Chondrocyte (in vitro differentiated cells): Measurements from ENCODE around the gene SLC51B. TPM values are rescaled to one million over a fixed set of nuclear protein-coding genes. Genes with fewer than 3 reads are reported as not detected.

ENCODE experiments used
- DNase-seq: peaks from one replicate; pipeline ENCODE4 v3.0.0; 2021; ENCODE audit warnings: mixed read lengths, low spot score
- H3K27ac Mint-ChIP-seq: one replicate; pipeline ENCODE4 v1.8.0; 2021; ENCODE audit warnings: mild to moderate bottlenecking, moderate library complexity, mixed read lengths; ENCODE audit not compliant: unreplicated experiment
- H3K27me3 Mint-ChIP-seq: 2 replicates; pipeline ENCODE4 v1.8.0; 2021; ENCODE audit warnings: low read depth, mixed read lengths
- H3K36me3 Mint-ChIP-seq: 2 replicates; pipeline ENCODE4 v1.8.0; 2021; ENCODE audit warnings: low read depth, mixed read lengths
- H3K4me1 Mint-ChIP-seq: 2 replicates; pipeline ENCODE4 v1.8.0; 2021; ENCODE audit warnings: low read depth, mild to moderate bottlenecking, mixed read lengths
- H3K4me3 Mint-ChIP-seq: one replicate; pipeline ENCODE4 v1.8.0; 2021; ENCODE audit warnings: mild to moderate bottlenecking, moderate library complexity, mixed read lengths; ENCODE audit not compliant: unreplicated experiment
- H3K9me3 Mint-ChIP-seq: 2 replicates; pipeline ENCODE4 v1.8.0; 2021; ENCODE audit warnings: low read depth, mixed read lengths
- total RNA-seq: library from RNA; stranded (reverse); gene quantifications from 3 replicates; pipeline ENCODE4 v1.2.1, GENCODE V29; 2021
- TF ChIP-seq, protein P1 (sequence below): fragments of 200-600 bp; sonication (generic); IDR thresholded peaks from 2 replicates; pipeline ENCODE4 v1.5.0; 2021; ENCODE audit warnings: antibody characterized with exemption, mild to moderate bottlenecking, moderate library complexity

SLC51B gene
- total RNA-seq, 1 donor from 2014 or later: not detected

DNA sequence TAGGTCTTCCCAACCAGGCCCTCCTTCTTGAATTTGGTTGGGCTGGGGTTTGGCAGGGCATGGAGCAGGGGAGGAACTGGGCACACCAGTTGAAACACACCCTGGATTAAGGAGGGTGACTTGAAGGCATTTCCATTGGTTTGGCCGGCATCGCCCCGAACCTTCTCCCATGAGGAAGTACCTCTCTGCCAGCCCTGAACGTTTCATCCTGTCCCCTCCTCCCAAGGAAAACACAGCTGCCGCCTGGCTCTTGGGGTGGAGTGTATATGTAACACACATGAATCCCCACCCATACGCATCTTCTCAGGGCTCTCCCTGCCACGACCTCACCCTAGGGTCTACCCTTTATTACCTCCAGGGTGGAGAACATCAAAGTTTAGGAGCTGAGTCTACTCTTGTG is 55.3 kb downstream of the SLC51B start:
- Mint-ChIP-seq H3K4me3 (no peak overlapping the region), H3K9me3 (no peaks in the 10 kb centered on the region), H3K4me1 (peaks cover 17% of the 10 kb centered on the region), H3K27me3 (no peaks in the 10 kb centered on the region), H3K27ac (no peak overlapping the region), H3K36me3 (peaks cover 26% of the 10 kb centered on the region)
- TF ChIP-seq, protein P1, sequence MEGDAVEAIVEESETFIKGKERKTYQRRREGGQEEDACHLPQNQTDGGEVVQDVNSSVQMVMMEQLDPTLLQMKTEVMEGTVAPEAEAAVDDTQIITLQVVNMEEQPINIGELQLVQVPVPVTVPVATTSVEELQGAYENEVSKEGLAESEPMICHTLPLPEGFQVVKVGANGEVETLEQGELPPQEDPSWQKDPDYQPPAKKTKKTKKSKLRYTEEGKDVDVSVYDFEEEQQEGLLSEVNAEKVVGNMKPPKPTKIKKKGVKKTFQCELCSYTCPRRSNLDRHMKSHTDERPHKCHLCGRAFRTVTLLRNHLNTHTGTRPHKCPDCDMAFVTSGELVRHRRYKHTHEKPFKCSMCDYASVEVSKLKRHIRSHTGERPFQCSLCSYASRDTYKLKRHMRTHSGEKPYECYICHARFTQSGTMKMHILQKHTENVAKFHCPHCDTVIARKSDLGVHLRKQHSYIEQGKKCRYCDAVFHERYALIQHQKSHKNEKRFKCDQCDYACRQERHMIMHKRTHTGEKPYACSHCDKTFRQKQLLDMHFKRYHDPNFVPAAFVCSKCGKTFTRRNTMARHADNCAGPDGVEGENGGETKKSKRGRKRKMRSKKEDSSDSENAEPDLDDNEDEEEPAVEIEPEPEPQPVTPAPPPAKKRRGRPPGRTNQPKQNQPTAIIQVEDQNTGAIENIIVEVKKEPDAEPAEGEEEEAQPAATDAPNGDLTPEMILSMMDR: no peak
- peak; percentile 34 for DNase-seq

DNA sequence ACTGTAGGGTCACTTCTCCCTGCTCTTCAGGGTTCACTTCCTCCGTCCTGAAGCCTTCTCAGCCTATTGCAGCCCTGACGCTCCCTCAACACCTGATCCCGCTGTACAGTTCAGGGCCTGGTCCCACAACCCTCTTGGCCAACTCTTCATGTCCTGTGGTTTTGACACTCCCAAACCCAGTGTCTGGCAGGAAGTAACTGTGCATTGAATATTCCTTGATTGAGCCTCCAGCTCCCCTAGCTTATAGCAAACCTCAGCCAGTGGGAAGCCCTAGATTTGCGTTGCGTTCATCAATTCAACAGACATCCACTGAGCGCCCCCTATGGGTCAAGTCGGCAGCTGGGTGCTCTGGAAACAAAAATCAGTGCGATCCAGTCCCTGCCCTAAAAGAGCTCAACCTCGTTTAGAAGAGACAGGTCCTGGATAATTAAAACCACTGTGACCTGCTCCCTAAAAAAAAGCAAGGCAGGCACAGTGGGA is 56.3 kb downstream of the SLC51B start:
- H3K4me3 Mint-ChIP-seq: no peak overlapping the region

DNA sequence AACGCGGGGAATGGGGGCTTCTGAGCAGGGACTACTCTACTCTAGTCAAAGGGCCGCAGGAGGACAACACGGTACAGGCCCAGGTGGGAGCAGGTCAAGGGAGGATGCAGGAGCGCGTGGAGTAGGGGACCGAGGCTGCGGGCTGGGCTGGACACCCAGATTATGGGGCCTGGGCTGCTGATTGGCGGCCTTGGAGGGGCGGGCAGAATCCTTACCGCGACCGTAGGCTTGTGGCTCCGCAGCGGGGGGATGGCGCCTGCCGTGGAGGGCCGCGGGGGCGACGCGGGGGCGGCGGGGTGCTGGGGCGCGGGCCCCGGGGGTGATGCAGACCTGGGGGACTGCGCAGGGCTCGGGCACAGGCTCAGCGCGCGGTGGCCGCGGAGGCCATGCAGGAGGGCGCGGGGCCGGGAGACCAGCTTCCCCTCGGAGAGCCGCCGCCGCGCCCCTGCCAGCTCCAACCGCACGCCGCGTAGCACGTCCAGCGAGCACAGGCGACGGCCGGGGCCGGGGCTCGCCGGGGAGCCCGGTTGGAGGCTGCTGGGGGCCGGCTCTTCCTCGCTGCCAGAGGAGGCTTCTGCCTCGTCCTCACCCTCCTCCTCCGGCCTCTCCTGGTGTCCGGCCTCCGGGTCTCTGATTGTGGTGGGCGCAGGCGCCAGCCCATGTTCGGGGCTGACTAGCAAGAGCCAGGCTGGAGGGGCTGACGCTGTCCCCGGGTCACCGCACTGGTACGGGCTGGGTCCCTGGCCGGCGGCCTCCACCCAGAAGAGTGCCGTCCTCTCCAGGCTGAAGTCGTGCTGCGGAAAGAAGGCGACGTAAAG is 56.9 kb downstream of the SLC51B start:
- Mint-ChIP-seq H3K27ac (no peak overlapping the region), H3K27me3 (no peaks in the 10 kb centered on the region)

More for the DNA sequence above, 56.3 kb downstream of the SLC51B start:
- peaks cover 10% of the 10 kb centered on the region for H3K4me1 Mint-ChIP-seq
- H3K9me3 Mint-ChIP-seq: no peaks in the 10 kb centered on the region
- H3K27ac Mint-ChIP-seq: no peak overlapping the region
- peaks cover 26% of the 10 kb centered on the region for H3K36me3 Mint-ChIP-seq
- no peak for DNase-seq
- no peaks in the 10 kb centered on the region for H3K27me3 Mint-ChIP-seq
- TF ChIP-seq, protein P1: peak; percentile 82

DNA sequence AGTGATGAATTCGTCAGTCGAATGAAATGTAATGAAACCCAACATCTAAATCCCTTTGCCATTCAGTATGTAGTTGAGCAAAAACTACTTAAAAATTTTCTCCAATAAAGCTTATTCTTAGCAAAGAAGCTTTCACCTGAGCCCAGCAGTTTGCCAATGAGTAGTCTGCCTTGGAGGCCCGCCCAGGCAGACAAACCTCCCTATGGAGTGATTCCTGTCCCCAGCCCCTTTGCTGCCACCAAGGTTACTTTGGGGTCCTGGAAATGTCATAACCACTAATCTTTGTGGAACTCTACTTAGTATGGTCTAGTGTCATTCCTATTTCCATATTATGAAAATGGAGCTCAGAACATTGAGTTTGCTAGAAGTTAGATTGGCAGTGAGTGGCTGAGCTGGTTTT is 57.7 kb downstream of the SLC51B start:
- H3K27me3 Mint-ChIP-seq: no peaks in the 10 kb centered on the region
- H3K9me3 Mint-ChIP-seq: no peaks in the 10 kb centered on the region
- H3K4me3 Mint-ChIP-seq: no peak overlapping the region
- no peak overlapping the region for H3K27ac Mint-ChIP-seq
- no peaks in the 10 kb centered on the region for H3K4me1 Mint-ChIP-seq
- no peak for DNase-seq
- peaks cover 26% of the 10 kb centered on the region for H3K36me3 Mint-ChIP-seq
- TF ChIP-seq, protein P1: no peak

More for the DNA sequence above, 56.9 kb downstream of the SLC51B start:
- Mint-ChIP-seq H3K36me3 (peaks cover 26% of the 10 kb centered on the region), H3K9me3 (no peaks in the 10 kb centered on the region), H3K4me3 (no peak overlapping the region), H3K4me1 (peaks cover 3% of the 10 kb centered on the region)
- DNase-seq: no peak
- TF ChIP-seq, protein P1: peak; percentile 26

Other genes starting within 250 kb of the SLC51B start
- 1.8 to 6.1 TPM (median 5.9 TPM) in 3 replicates for gene PIF1, start 219.7 kb upstream of the SLC51B start, total RNA-seq
- 19.5 to 20.3 TPM (median 20.3 TPM) in 3 replicates for gene PLEKHO2, start 203.5 kb upstream of the SLC51B start, total RNA-seq
- 3.4 to 4.3 TPM (median 3.8 TPM) in 3 replicates for gene ANKDD1A, start 133.5 kb upstream of the SLC51B start, total RNA-seq
- 76.1 to 84.9 TPM (median 80.5 TPM) in 3 replicates for gene SPG21, start 55.5 kb upstream of the SLC51B start, total RNA-seq
- 10.7 to 13.4 TPM (median 13.3 TPM) in 3 replicates for gene MTFMT, start 15.7 kb upstream of the SLC51B start, total RNA-seq
- 1.7 to 13.1 TPM (median 12.7 TPM) in 3 replicates for gene RASL12, start 22.6 kb downstream of the SLC51B start, total RNA-seq
- not detected in 3 replicates for gene KBTBD13, start 31.4 kb downstream of the SLC51B start, total RNA-seq
- 2.3 to 4.8 TPM (median 2.5 TPM) in 3 replicates for gene UBAP1L, start 69.8 kb downstream of the SLC51B start, total RNA-seq
- gene PDCD7, start 88.4 kb downstream of the SLC51B start, total RNA-seq: 14.7 to 24.5 TPM (median 15.1 TPM) in 3 replicates
- gene CLPX, start 140.0 kb downstream of the SLC51B start, total RNA-seq: 40.7 to 41.9 TPM (median 41.4 TPM) in 3 replicates
- 0.17 to 0.22 TPM (median 0.21 TPM) in 3 replicates for gene CILP, start 166.1 kb downstream of the SLC51B start, total RNA-seq
- gene PARP16, start 241.5 kb downstream of the SLC51B start, total RNA-seq: 7.1 to 8.7 TPM (median 8.2 TPM) in 3 replicates